Calu3 (cell line): ENCODE results near the gene TMEM60. TPM values are rescaled to one million over a fixed set of nuclear protein-coding genes. Genes with fewer than 3 reads are reported as not detected.

Experiments used
- BruUV-seq: library from RNA; stranded (reverse); fragments of 400-500 nt; replicated peaks from 2 replicates; lab custom pipeline; 2021; lab: Mats Ljungman, UMichigan
- CTCF ChIA-PET: fragments of 300-600 bp; sonication (Branson Sonifier 250); formaldehyde crosslinking; loops from one replicate; lab custom pipeline; 2022; ENCODE audit warnings: antibody characterized with exemption; lab: Charles Lee
- DNase-seq: peaks from one replicate; pipeline ENCODE4 v3.0.0; 2022
- H3K27ac Mint-ChIP-seq: one replicate; pipeline ENCODE4 v1.8.0; 2022; ENCODE audit warnings: mixed read lengths; ENCODE audit not compliant: unreplicated experiment
- H3K27me3 Mint-ChIP-seq: one replicate; pipeline ENCODE4 v1.8.0; 2022; ENCODE audit warnings: mixed read lengths; ENCODE audit not compliant: unreplicated experiment
- H3K36me3 Mint-ChIP-seq: one replicate; pipeline ENCODE4 v1.8.0; 2022; ENCODE audit warnings: mild to moderate bottlenecking, moderate library complexity, mixed read lengths; ENCODE audit not compliant: insufficient read depth, unreplicated experiment
- H3K4me1 Mint-ChIP-seq: one replicate; pipeline ENCODE4 v1.8.0; 2022; ENCODE audit warnings: mild to moderate bottlenecking, low read depth, mixed read lengths; ENCODE audit not compliant: unreplicated experiment
- H3K4me3 Mint-ChIP-seq: one replicate; pipeline ENCODE4 v1.8.0; 2022; ENCODE audit warnings: mild to moderate bottlenecking, low read depth, moderate library complexity, mixed read lengths; ENCODE audit not compliant: unreplicated experiment
- H3K9me3 Mint-ChIP-seq: one replicate; pipeline ENCODE4 v1.8.0; 2022; ENCODE audit warnings: low read depth, mixed read lengths; ENCODE audit not compliant: unreplicated experiment
- CTCF ChIP-seq: fragments of 200-600 bp; IDR thresholded peaks from one replicate; pipeline ENCODE4 v1.8.0; 2022; ENCODE audit warnings: antibody characterized with exemption; ENCODE audit not compliant: unreplicated experiment
- intact Hi-C: fragments of 100-400 bp; cut with micrococcal nuclease; formaldehyde crosslinking; loops from one replicate; pipeline ENCODE4 v1.10.0; 2022; ENCODE audit not compliant: unreplicated experiment
- total RNA-seq: library from RNA; stranded (reverse); gene quantifications from 2 replicates; pipeline ENCODE4 v1.2.3, GENCODE V29; 2022

TMEM60 gene
- total RNA-seq, 1 experiment from 2014 or later: 9.6 TPM

- CTCF ChIA-PET: interaction anchor here (0.7 kb wide), 1 partner anchor 55 kb away, joined by 3 read pairs; no protein-coding TSS in a partner anchor
- Mint-ChIP-seq H3K36me3 (no peaks in the 10 kb centered on the region), H3K27me3 (no peaks in the 10 kb centered on the region), H3K4me3 (no peak overlapping the region), H3K27ac (no peak overlapping the region), H3K9me3 (peaks cover 11% of the 10 kb centered on the region), H3K4me1 (peaks cover 19% of the 10 kb centered on the region)
- TF ChIP-seq CTCF: no peak
- BruUV-seq: no TSS peak
- DNase-seq: no peak
- intact Hi-C loops: no loop called here
Measured at GRCh38 chr7:77812290-77812685, 14.1 kb upstream of the TMEM60 start.

GRCh38 chr7:77811516-77812289, 13.5 kb upstream of the TMEM60 start:
- peaks cover 7% of the 10 kb centered on the region for H3K9me3 Mint-ChIP-seq
- BruUV-seq: no TSS peak
- no peak for TF ChIP-seq CTCF
- H3K27ac Mint-ChIP-seq: no peak overlapping the region
- CTCF ChIA-PET: interaction anchor here (0.7 kb wide), 1 partner anchor 56 kb away, joined by 3 read pairs; no protein-coding TSS in a partner anchor
- peaks cover 19% of the 10 kb centered on the region for H3K4me1 Mint-ChIP-seq
- no peak overlapping the region for H3K4me3 Mint-ChIP-seq
- intact Hi-C loops: no loop called here
- no peak for DNase-seq
- H3K36me3 Mint-ChIP-seq: no peaks in the 10 kb centered on the region
- H3K27me3 Mint-ChIP-seq: no peaks in the 10 kb centered on the region

DNA sequence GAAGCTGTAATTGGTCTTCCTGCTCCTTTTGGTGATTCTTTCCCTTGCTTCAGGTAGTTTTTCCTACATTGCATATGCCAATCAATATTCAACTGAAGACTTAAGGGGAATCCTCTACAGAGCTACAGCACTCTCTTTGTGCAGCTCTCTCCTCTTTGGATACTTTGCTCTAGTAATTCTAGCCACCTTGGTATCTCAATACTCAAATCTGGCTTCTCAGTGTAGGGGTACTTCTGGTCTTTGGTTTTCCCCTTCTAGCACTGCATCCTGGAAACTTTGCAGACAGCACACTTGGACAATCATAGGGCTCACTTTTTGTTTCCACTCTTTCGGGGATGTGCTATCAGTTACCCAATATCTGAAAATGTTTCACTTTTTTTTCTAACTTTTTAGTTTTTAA, 10.3 kb upstream of the TMEM60 start:
- no peak for TF ChIP-seq CTCF
- Mint-ChIP-seq H3K27me3 (no peaks in the 10 kb centered on the region), H3K4me3 (no peak overlapping the region), H3K36me3 (no peaks in the 10 kb centered on the region), H3K9me3 (peaks cover 4% of the 10 kb centered on the region), H3K4me1 (peaks cover 19% of the 10 kb centered on the region), H3K27ac (no peak overlapping the region)
- CTCF ChIA-PET: no interaction called here
- intact Hi-C loops: no loop called here
- DNase-seq: no peak
- BruUV-seq: no TSS peak

DNA sequence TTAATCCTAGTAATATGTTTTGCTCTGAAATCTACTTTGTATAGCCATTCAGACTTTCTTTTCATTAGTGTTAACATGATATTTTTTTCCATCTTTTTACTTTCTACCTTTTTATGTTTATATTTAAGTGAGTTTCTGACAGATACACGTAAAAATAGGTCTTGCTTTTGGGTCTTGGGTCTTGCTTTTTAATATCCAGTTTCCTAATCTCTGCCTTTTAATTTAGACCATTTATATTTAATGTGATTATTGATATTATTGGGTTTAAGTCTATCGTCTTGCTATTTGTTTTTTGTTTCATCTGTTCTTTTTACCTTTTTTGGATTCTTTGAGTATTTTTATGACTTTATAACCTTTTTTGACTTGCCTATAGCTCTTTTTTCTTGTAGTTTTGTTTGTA, 8.2 kb upstream of the TMEM60 start:
- no peaks in the 10 kb centered on the region for H3K36me3 Mint-ChIP-seq
- H3K27me3 Mint-ChIP-seq: no peaks in the 10 kb centered on the region
- no peak for DNase-seq
- H3K4me1 Mint-ChIP-seq: peaks cover 10% of the 10 kb centered on the region
- H3K27ac Mint-ChIP-seq: no peak overlapping the region
- CTCF ChIA-PET: no interaction called here
- H3K9me3 Mint-ChIP-seq: peaks cover 4% of the 10 kb centered on the region
- no peak for TF ChIP-seq CTCF
- intact Hi-C loops: no loop called here
- no peak overlapping the region for H3K4me3 Mint-ChIP-seq
- BruUV-seq: no TSS peak
